Neural progenitor cell (in vitro differentiated cells): ENCODE results near the gene AKIRIN2. TPM values are rescaled to one million over a fixed set of nuclear protein-coding genes. Genes with fewer than 3 reads are reported as not detected.

Experiments
- DNase-seq: peaks from one replicate; pipeline ENCODE4 v3.0.0-alpha.2; 2016; ENCODE audit warnings: low spot score
- H2AFZ ChIP-seq: fragments of 200-600 bp; sonication (generic); replicated peaks from 2 replicates; pipeline ENCODE4 v1.6.1; 2016; ENCODE audit warnings: antibody characterized with exemption
- H3F3A ChIP-seq: fragments of 200-600 bp; sonication (generic); 2 replicates; pipeline ENCODE4 v1.6.1; 2016; ENCODE audit warnings: antibody characterized with exemption, low read depth
- H3K27ac ChIP-seq: fragments of 200-600 bp; sonication (generic); 2 replicates; pipeline ENCODE4 v1.5.1; 2016; ENCODE audit warnings: mild to moderate bottlenecking
- H3K27me3 ChIP-seq: fragments of 200-600 bp; sonication (generic); 2 replicates; pipeline ENCODE4 v1.6.1; 2016; ENCODE audit warnings: mild to moderate bottlenecking, moderate library complexity
- H3K36me3 ChIP-seq: fragments of 200-600 bp; sonication (generic); 2 replicates; pipeline ENCODE4 v1.5.1; 2016
- H3K4me1 ChIP-seq: fragments of 200-600 bp; sonication (generic); 2 replicates; pipeline ENCODE4 v1.6.1; 2016; ENCODE audit warnings: mixed run types
- H3K4me2 ChIP-seq: fragments of 200-600 bp; sonication (generic); 2 replicates; pipeline ENCODE4 v1.6.1; 2016
- H3K4me3 ChIP-seq: fragments of 200-600 bp; sonication (generic); 2 replicates; pipeline ENCODE4 v1.5.1; 2016
- H3K79me2 ChIP-seq: fragments of 200-600 bp; sonication (generic); 2 replicates; pipeline ENCODE4 v1.6.1; 2016; ENCODE audit warnings: low read depth
- H3K9ac ChIP-seq: fragments of 200-600 bp; sonication (generic); 2 replicates; pipeline ENCODE4 v1.6.1; 2016
- H3K9me3 ChIP-seq: fragments of 200-600 bp; sonication (generic); 2 replicates; pipeline ENCODE4 v1.5.1; 2016; ENCODE audit warnings: low read depth
- H4K20me1 ChIP-seq: fragments of 200-600 bp; sonication (generic); 2 replicates; pipeline ENCODE4 v1.6.1; 2016; ENCODE audit warnings: low read depth
- H3K27ac Mint-ChIP-seq: 3 replicates; pipeline ENCODE4 v1.8.0; 2021; ENCODE audit warnings: mixed read lengths
- H3K27me3 Mint-ChIP-seq: 2 replicates; pipeline ENCODE4 v1.8.0; 2022; ENCODE audit warnings: low read depth, mild to moderate bottlenecking, inconsistent platforms, moderate library complexity, mixed read lengths; ENCODE audit not compliant: insufficient read depth
- H3K36me3 Mint-ChIP-seq: 3 replicates; pipeline ENCODE4 v1.8.0; 2021; ENCODE audit warnings: mixed read lengths
- H3K4me1 Mint-ChIP-seq: 3 replicates; pipeline ENCODE4 v1.8.0; 2021; ENCODE audit warnings: mixed read lengths
- H3K4me3 Mint-ChIP-seq: 3 replicates; pipeline ENCODE4 v1.8.0; 2021; ENCODE audit warnings: mild to moderate bottlenecking, moderate library complexity, mixed read lengths
- H3K9me3 Mint-ChIP-seq: 3 replicates; pipeline ENCODE4 v1.8.0; 2020; ENCODE audit warnings: mixed read lengths
- EZH2 ChIP-seq: fragments of 200-600 bp; sonication (generic); IDR thresholded peaks from 2 replicates; pipeline ENCODE4 v1.6.1; 2017; ENCODE audit warnings: antibody characterized with exemption, mild to moderate bottlenecking, moderate library complexity
- EZH2phosphoT487 ChIP-seq: fragments of 200-600 bp; sonication (generic); IDR thresholded peaks from 2 replicates; pipeline ENCODE4 v1.6.1; 2017; ENCODE audit warnings: antibody characterized with exemption
- total RNA-seq: library from RNA; depleted of rRNA; stranded (reverse); fragments of >200 nt; gene quantifications from 2 replicates; pipeline ENCODE4 v1.2.3, GENCODE V29; 2015; ENCODE audit warnings: low replicate concordance
- TF ChIP-seq, protein P1 (sequence below): fragments of 200-600 bp; sonication (generic); IDR thresholded peaks from 2 replicates; pipeline ENCODE4 v1.5.1; 2017; ENCODE audit warnings: antibody characterized with exemption, mild to moderate bottlenecking

The AKIRIN2 gene
- total RNA-seq, 1 donor from 2014 or later: 76.7 TPM

DNA sequence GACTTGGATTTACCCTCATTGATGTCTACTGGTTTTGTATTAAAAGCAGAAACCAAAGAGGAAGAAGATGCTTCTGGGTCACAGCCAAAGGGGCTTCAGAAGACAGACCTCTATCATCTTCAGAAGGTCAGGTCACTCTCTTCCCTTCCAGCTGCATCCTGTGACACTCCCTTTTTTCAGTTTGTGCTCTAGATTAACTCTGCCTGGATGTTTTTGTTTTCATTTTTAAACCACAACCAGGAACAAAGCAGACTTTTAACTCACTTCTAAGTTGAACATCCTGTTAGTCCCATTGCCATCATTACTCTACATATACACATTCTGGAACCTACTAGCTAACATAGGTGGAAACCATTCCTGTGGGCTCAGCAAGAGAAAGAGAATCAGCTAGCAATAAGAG lies 45.2 kb downstream of the AKIRIN2 start:
- Histone ChIP-seq H3K4me3 (no peak overlapping the region), H3K27ac (no peak overlapping the region), H3F3A (peaks cover 3% of the 10 kb centered on the region), H2AFZ (no peak overlapping the region), H3K36me3 (peaks cover 10% of the 10 kb centered on the region), H3K79me2 (no peaks in the 10 kb centered on the region), H3K27me3 (no peaks in the 10 kb centered on the region), H3K9ac (no peak overlapping the region), H3K9me3 (no peaks in the 10 kb centered on the region), H3K4me2 (no peak overlapping the region), H3K4me1 (peaks cover 19% of the 10 kb centered on the region), H4K20me1 (no peaks in the 10 kb centered on the region)
- no peak for DNase-seq
- Mint-ChIP-seq H3K4me3 (no peak overlapping the region), H3K27ac (no peak overlapping the region), H3K4me1 (peaks cover 3% of the 10 kb centered on the region), H3K27me3 (no peaks in the 10 kb centered on the region), H3K36me3 (peaks cover 24% of the 10 kb centered on the region), H3K9me3 (no peaks in the 10 kb centered on the region)
- TF ChIP-seq EZH2phosphoT487 (no peak), EZH2 (no peak)
- TF ChIP-seq, protein P1, sequence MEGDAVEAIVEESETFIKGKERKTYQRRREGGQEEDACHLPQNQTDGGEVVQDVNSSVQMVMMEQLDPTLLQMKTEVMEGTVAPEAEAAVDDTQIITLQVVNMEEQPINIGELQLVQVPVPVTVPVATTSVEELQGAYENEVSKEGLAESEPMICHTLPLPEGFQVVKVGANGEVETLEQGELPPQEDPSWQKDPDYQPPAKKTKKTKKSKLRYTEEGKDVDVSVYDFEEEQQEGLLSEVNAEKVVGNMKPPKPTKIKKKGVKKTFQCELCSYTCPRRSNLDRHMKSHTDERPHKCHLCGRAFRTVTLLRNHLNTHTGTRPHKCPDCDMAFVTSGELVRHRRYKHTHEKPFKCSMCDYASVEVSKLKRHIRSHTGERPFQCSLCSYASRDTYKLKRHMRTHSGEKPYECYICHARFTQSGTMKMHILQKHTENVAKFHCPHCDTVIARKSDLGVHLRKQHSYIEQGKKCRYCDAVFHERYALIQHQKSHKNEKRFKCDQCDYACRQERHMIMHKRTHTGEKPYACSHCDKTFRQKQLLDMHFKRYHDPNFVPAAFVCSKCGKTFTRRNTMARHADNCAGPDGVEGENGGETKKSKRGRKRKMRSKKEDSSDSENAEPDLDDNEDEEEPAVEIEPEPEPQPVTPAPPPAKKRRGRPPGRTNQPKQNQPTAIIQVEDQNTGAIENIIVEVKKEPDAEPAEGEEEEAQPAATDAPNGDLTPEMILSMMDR: no peak

DNA sequence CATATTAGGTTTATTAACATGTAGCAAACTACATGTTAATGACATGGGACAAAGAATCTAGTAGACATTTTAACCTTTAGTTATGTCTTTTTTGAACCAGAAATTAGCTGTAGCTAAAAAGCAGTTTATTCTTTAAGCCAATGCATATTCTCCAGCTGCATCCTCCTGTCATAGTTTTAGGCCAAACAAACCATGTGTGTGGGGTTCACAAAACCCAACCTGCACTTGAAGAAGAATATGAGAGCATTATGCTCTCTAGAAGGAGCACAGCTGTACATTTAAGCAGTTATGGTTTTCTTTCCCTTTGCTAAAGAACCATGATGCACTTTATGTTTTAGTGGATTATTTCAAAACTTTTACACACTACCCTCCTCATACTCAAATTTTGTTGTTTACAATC lies 46.2 kb downstream of the AKIRIN2 start:
- Mint-ChIP-seq H3K27ac (no peak overlapping the region), H3K4me1 (peaks cover 3% of the 10 kb centered on the region), H3K36me3 (peaks cover 21% of the 10 kb centered on the region), H3K27me3 (no peaks in the 10 kb centered on the region), H3K9me3 (no peaks in the 10 kb centered on the region), H3K4me3 (no peak overlapping the region)
- TF ChIP-seq EZH2: no peak
- peaks cover 3% of the 10 kb centered on the region for H3F3A ChIP-seq
- H3K79me2 ChIP-seq: no peaks in the 10 kb centered on the region
- H3K36me3 ChIP-seq: peaks cover 7% of the 10 kb centered on the region
- no peaks in the 10 kb centered on the region for H3K27me3 ChIP-seq
- no peak overlapping the region for H3K27ac ChIP-seq
- no peak overlapping the region for H3K4me3 ChIP-seq
- no peaks in the 10 kb centered on the region for H4K20me1 ChIP-seq
- no peaks in the 10 kb centered on the region for H3K9me3 ChIP-seq
- H3K4me1 ChIP-seq: peaks cover 19% of the 10 kb centered on the region
- no peak overlapping the region for H3K9ac ChIP-seq
- no peak overlapping the region for H3K4me2 ChIP-seq
- H2AFZ ChIP-seq: no peak overlapping the region
- no peak for DNase-seq

DNA sequence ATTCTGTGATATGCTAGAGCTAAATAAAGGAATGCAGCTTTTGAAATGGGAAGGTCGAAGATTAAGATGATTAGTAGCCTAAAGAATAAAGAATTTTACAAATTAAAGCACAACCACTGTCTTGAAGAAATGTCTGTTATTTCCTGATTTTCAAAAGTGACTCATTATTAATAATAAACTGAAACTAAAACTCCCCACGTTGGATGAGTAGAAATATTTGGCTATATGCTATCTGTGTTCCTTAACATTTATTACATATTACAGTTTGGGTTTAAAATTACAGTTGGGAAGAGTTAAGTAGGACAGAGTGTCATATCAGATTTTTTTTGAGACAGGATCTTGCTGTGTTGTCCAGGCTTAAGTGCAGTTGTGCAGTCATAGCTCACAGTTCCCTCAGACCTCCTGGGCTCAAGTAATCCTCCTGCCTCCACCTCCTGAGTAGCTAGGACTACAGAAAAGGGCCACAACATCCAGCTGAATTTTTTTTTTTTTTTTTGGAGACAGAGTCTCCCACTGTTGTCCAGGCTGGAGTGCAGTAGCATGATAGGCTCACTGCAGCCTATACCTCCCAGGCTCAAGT lies 47.1 kb downstream of the AKIRIN2 start:
- H3K4me1 Mint-ChIP-seq: peaks cover 3% of the 10 kb centered on the region
- no peaks in the 10 kb centered on the region for H3K9me3 Mint-ChIP-seq
- H3K9me3 ChIP-seq: no peaks in the 10 kb centered on the region
- peaks cover 7% of the 10 kb centered on the region for H3K36me3 ChIP-seq
- no peaks in the 10 kb centered on the region for H3K27me3 ChIP-seq
- no peak overlapping the region for H3K27ac ChIP-seq
- peaks cover 21% of the 10 kb centered on the region for H3K36me3 Mint-ChIP-seq
- H3K4me3 ChIP-seq: no peak overlapping the region
- DNase-seq: no peak
- H4K20me1 ChIP-seq: no peaks in the 10 kb centered on the region
- no peak overlapping the region for H3K9ac ChIP-seq
- TF ChIP-seq EZH2 (no peak), EZH2phosphoT487 (no peak)
- TF ChIP-seq, protein P1: no peak
- no peaks in the 10 kb centered on the region for H3K27me3 Mint-ChIP-seq
- H3K79me2 ChIP-seq: no peaks in the 10 kb centered on the region
- no peak overlapping the region for H3K27ac Mint-ChIP-seq
- peaks cover 19% of the 10 kb centered on the region for H3K4me1 ChIP-seq
- peaks cover 3% of the 10 kb centered on the region for H3F3A ChIP-seq
- no peak overlapping the region for H2AFZ ChIP-seq
- no peak overlapping the region for H3K4me2 ChIP-seq
- no peak overlapping the region for H3K4me3 Mint-ChIP-seq

DNA sequence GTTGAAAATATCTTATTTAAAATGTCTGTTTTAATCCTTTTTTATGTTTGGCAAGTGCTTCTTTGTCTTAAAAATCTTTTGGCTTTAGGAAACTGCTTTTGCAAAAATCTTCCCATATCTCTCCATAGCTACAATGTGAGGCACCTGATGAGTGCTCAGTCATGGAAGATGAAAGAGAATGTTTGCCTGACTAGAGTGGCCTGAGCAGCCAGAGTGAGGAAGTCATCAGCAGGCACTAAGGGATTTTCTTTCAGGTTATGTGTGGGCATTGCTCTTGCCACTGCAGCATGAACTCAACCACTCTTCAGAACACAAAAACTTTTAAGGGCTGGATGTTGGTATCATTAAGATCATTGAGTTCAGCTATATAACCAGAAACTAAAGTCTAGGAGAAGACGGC lies 47.9 kb downstream of the AKIRIN2 start:
- Histone ChIP-seq H3K4me1 (peaks cover 19% of the 10 kb centered on the region), H3K79me2 (no peaks in the 10 kb centered on the region), H3K9me3 (no peaks in the 10 kb centered on the region), H3K9ac (no peak overlapping the region), H3F3A (peaks cover 3% of the 10 kb centered on the region), H3K27ac (peak overlapping the region; percentile 40), H3K4me3 (no peak overlapping the region), H4K20me1 (no peaks in the 10 kb centered on the region), H2AFZ (no peak overlapping the region), H3K4me2 (no peak overlapping the region), H3K36me3 (peaks cover 7% of the 10 kb centered on the region), H3K27me3 (no peaks in the 10 kb centered on the region)
- no peak for DNase-seq
- H3K27ac Mint-ChIP-seq: no peak overlapping the region
- TF ChIP-seq EZH2 (no peak), EZH2phosphoT487 (no peak)
- TF ChIP-seq, protein P1: no peak
- H3K27me3 Mint-ChIP-seq: no peaks in the 10 kb centered on the region
- peaks cover 19% of the 10 kb centered on the region for H3K36me3 Mint-ChIP-seq
- H3K4me1 Mint-ChIP-seq: peaks cover 3% of the 10 kb centered on the region
- H3K4me3 Mint-ChIP-seq: no peak overlapping the region
- no peaks in the 10 kb centered on the region for H3K9me3 Mint-ChIP-seq
